Measurements from ENCODE around the gene C17orf67. TPM values are rescaled to one million over a fixed set of nuclear protein-coding genes. Genes with fewer than 3 reads are reported as not detected.

The C17orf67 gene
- polyA plus RNA-seq, 1 donor (not counting 4 experiments of a cell fraction or from before 2014, with no cell fraction given): 0.46 TPM

- Histone ChIP-seq H3K27me3 (ENCODE audit: control insufficient read depth, extremely low read depth, insufficient read depth, low read length) (no peaks in the 10 kb centered on the region), H3K36me3 (ENCODE audit: control insufficient read depth in 2 of 2, extremely low read depth in 1 of 2, insufficient read depth in 2 of 2, low read length in 2 of 2) (no peaks in the 10 kb centered on the region), H3K9me3 (ENCODE audit: control insufficient read depth, low read depth, low read length) (no peaks in the 10 kb centered on the region), H3K4me1 (ENCODE audit: control insufficient read depth, extremely low read depth, insufficient read depth, low read length) (peaks cover 3% of the 10 kb centered on the region), H3K4me3 (ENCODE audit: control insufficient read depth in 2 of 3, extremely low read depth in 1 of 3, insufficient read depth in 2 of 3, low read depth in 1 of 3, low read length in 3 of 3) (no peak overlapping the region), H3K4me2 (ENCODE audit: control insufficient read depth, extremely low read depth, insufficient read depth, low read depth, low read length) (no peak overlapping the region), H3K9ac (ENCODE audit: control insufficient read depth, extremely low read depth, insufficient read depth, low read length) (no peak overlapping the region), H2AFZ (ENCODE audit: control insufficient read depth, low read length) (no peak overlapping the region), H4K20me1 (ENCODE audit: control insufficient read depth, extremely low read depth, insufficient read depth, low read length) (no peaks in the 10 kb centered on the region), H3K27ac (ENCODE audit: control insufficient read depth, insufficient read depth, low read length) (no peak overlapping the region), H3K79me2 (ENCODE audit: control insufficient read depth, insufficient read depth, low read length) (no peaks in the 10 kb centered on the region), H3K9me1 (ENCODE audit: control insufficient read depth, extremely low read depth, insufficient read depth, low read length) (no peaks in the 10 kb centered on the region)
- TF ChIP-seq EZH2 (IDR thresholded peaks at IDR 0.05; ENCODE audit: low read length) (no peak), CTCF (optimal IDR thresholded peaks at IDR 0.05 in 1 of 3, IDR thresholded peaks at IDR 0.05 in 1 of 3, conservative IDR thresholded peaks at IDR 0.05 in 1 of 3; ENCODE audit: extremely low read depth in 1 of 3, insufficient read depth in 2 of 3, low read length in 3 of 3) (no peak)
- DNase-seq (ENCODE audit: low read depth, low spot score): no peak
- no peak for FAIRE-seq
- dilution Hi-C loops (cut with MboI; ENCODE audit: extremely low pct_ligation_motif_present, low sequenced_read_pairs): no loop called here
Observed at GRCh38 chr17:56822725-56823124, 11.0 kb downstream of the C17orf67 start.

GRCh38 chr17:56821847-56822534 lies 11.7 kb downstream of the C17orf67 start:
- DNase-seq (ENCODE audit: low read depth, low spot score) (no peak), FAIRE-seq (no peak)
- H4K20me1 ChIP-seq (ENCODE audit: control insufficient read depth, extremely low read depth, insufficient read depth, low read length): no peaks in the 10 kb centered on the region
- H3K4me2 ChIP-seq (ENCODE audit: control insufficient read depth, extremely low read depth, insufficient read depth, low read depth, low read length): no peak overlapping the region
- H3K4me3 ChIP-seq (ENCODE audit: control insufficient read depth in 2 of 3, extremely low read depth in 1 of 3, insufficient read depth in 2 of 3, low read depth in 1 of 3, low read length in 3 of 3): no peak overlapping the region
- no peaks in the 10 kb centered on the region for H3K79me2 ChIP-seq (ENCODE audit: control insufficient read depth, insufficient read depth, low read length)
- no peak overlapping the region for H3K9ac ChIP-seq (ENCODE audit: control insufficient read depth, extremely low read depth, insufficient read depth, low read length)
- H2AFZ ChIP-seq (ENCODE audit: control insufficient read depth, low read length): no peak overlapping the region
- TF ChIP-seq EZH2 (IDR thresholded peaks at IDR 0.05; ENCODE audit: low read length) (no peak), CTCF (optimal IDR thresholded peaks at IDR 0.05 in 1 of 3, IDR thresholded peaks at IDR 0.05 in 1 of 3, conservative IDR thresholded peaks at IDR 0.05 in 1 of 3; ENCODE audit: extremely low read depth in 1 of 3, insufficient read depth in 2 of 3, low read length in 3 of 3) (no peak)
- no peaks in the 10 kb centered on the region for H3K9me1 ChIP-seq (ENCODE audit: control insufficient read depth, extremely low read depth, insufficient read depth, low read length)
- peaks cover 3% of the 10 kb centered on the region for H3K4me1 ChIP-seq (ENCODE audit: control insufficient read depth, extremely low read depth, insufficient read depth, low read length)
- H3K27me3 ChIP-seq (ENCODE audit: control insufficient read depth, extremely low read depth, insufficient read depth, low read length): no peaks in the 10 kb centered on the region
- no peaks in the 10 kb centered on the region for H3K36me3 ChIP-seq (ENCODE audit: control insufficient read depth in 2 of 2, extremely low read depth in 1 of 2, insufficient read depth in 2 of 2, low read length in 2 of 2)
- no peak overlapping the region for H3K27ac ChIP-seq (ENCODE audit: control insufficient read depth, insufficient read depth, low read length)
- H3K9me3 ChIP-seq (ENCODE audit: control insufficient read depth, low read depth, low read length): no peaks in the 10 kb centered on the region
- dilution Hi-C loops (cut with MboI; ENCODE audit: extremely low pct_ligation_motif_present, low sequenced_read_pairs): no loop called here

Measured in keratinocyte (primary cell).